Measurements from ENCODE around the gene HCFC1R1.

HCFC1R1 gene

GRCh38 chr16:3030222-3031212, 6.8 kb upstream of the HCFC1R1 start:
- DNase-seq: no peak

GRCh38 chr16:3029491-3030221, 5.9 kb upstream of the HCFC1R1 start:
- DNase-seq: no peak

- DNase-seq: no peak
Measured at GRCh38 chr16:3028716-3029319, 5.1 kb upstream of the HCFC1R1 start.

GRCh38 chr16:3027983-3028715, 4.4 kb upstream of the HCFC1R1 start:
- no peak for DNase-seq

- DNase-seq: no peak
Measured at GRCh38 chr16:3027489-3027795, 3.7 kb upstream of the HCFC1R1 start.

- no peak for DNase-seq
Measured at GRCh38 chr16:3026609-3027488, 3.1 kb upstream of the HCFC1R1 start.

GRCh38 chr16:3026003-3026378, 2.2 kb upstream of the HCFC1R1 start:
- DNase-seq: no peak

- no peak for DNase-seq
Measured at GRCh38 chr16:3025032-3026002, 1.6 kb upstream of the HCFC1R1 start.

GRCh38 chr16:3023415-3023668, 400 bp downstream of the HCFC1R1 start:
- DNase-seq: no peak

- no peak for DNase-seq
Measured at GRCh38 chr16:3022684-3023414, 893 bp downstream of the HCFC1R1 start.

- no peak for DNase-seq
Measured at GRCh38 chr16:3022208-3022683, 1.5 kb downstream of the HCFC1R1 start.

- no peak for DNase-seq
Measured at GRCh38 chr16:3021449-3022207, 2.1 kb downstream of the HCFC1R1 start.

- no peak for DNase-seq
Measured at GRCh38 chr16:3020604-3021448, 2.9 kb downstream of the HCFC1R1 start.

- no peak for DNase-seq
Measured at GRCh38 chr16:3020247-3020603, 3.5 kb downstream of the HCFC1R1 start, which contains the start of gene TNFRSF12A. Gene TNFRSF12A (plus strand): TSS chr16:3020368. CDS start chr16:3020398, 30 bp downstream.

GRCh38 chr16:3019594-3020246, 4.0 kb downstream of the HCFC1R1 start:
- no peak for DNase-seq

GRCh38 chr16:3017794-3018506, 5.8 kb downstream of the HCFC1R1 start, which contains the start of gene CLDN6:
Gene CLDN6 (minus strand): TSS chr16:3018183. CDS start chr16:3016021, 2,162 bp downstream.
- DNase-seq: no peak

GRCh38 chr16:3017344-3017743, 6.4 kb downstream of the HCFC1R1 start:
- no peak for DNase-seq
